Measurements from ENCODE around the gene PNPLA2.

GRCh38 chr11:849951-850774 lies 31.4 kb downstream of the PNPLA2 start:
- no peak for TF ChIP-seq POLR2AphosphoS5 (IDR thresholded peaks at IDR 0.05; ENCODE audit: low read depth, low read length)
- TF ChIP-seq REST (IDR thresholded peaks at IDR 0.05; ENCODE audit: insufficient read depth in 1 of 2, low read depth in 2 of 2, low read length in 2 of 2) = no peak
